ENCODE data around the gene PPP1R9A. TPM values are rescaled to one million over a fixed set of nuclear protein-coding genes. Genes with fewer than 3 reads are reported as not detected.

PPP1R9A gene
- total RNA-seq, 2 donors from 2014 or later: 23.3 to 23.4 TPM

GRCh38 chr7:94933256-94933990 lies 26.0 kb downstream of the PPP1R9A start:
- peak overlapping the region in 1 of 2 donors; percentile 48 for H3K27ac ChIP-seq

GRCh38 chr7:94939395-94939794 lies 32.0 kb downstream of the PPP1R9A start:
- no peak for TF ChIP-seq CTCF (IDR thresholded peaks at IDR 0.05)
- Histone ChIP-seq H3K9me3 (no peaks in the 10 kb centered on the region), H3K4me3 (no peak overlapping the region), H3K27ac (no peak overlapping the region), H3K27me3 (no peaks in the 10 kb centered on the region), H3K4me1 (no peaks in the 10 kb centered on the region), H3K36me3 (no peaks in the 10 kb centered on the region)
- no peak for DNase-seq (ENCODE audit: low spot score)

More at GRCh38 chr7:94933256-94933990, 26.0 kb downstream of the PPP1R9A start:
- TF ChIP-seq CTCF (IDR thresholded peaks at IDR 0.05): no peak
- Histone ChIP-seq H3K4me3 (no peak overlapping the region), H3K36me3 (no peaks in the 10 kb centered on the region), H3K9me3 (no peaks in the 10 kb centered on the region), H3K4me1 (peaks cover 0 to 8% of the 10 kb centered on the region in 2 donors), H3K27me3 (no peaks in the 10 kb centered on the region)
- no peak for DNase-seq (ENCODE audit: low spot score)

GRCh38 chr7:94940241-94940640 lies 32.8 kb downstream of the PPP1R9A start:
- H3K27me3 ChIP-seq: no peaks in the 10 kb centered on the region
- DNase-seq (ENCODE audit: low spot score): no peak
- no peak overlapping the region for H3K4me3 ChIP-seq
- no peaks in the 10 kb centered on the region for H3K4me1 ChIP-seq
- TF ChIP-seq CTCF (IDR thresholded peaks at IDR 0.05): no peak
- H3K36me3 ChIP-seq: no peaks in the 10 kb centered on the region
- no peak overlapping the region for H3K27ac ChIP-seq
- no peaks in the 10 kb centered on the region for H3K9me3 ChIP-seq

GRCh38 chr7:94941844-94942632 lies 34.6 kb downstream of the PPP1R9A start:
- no peak for DNase-seq (ENCODE audit: low spot score)
- H3K4me3 ChIP-seq: no peak overlapping the region

GRCh38 chr7:94943134-94943533 lies 35.7 kb downstream of the PPP1R9A start:
- Histone ChIP-seq H3K27ac (no peak overlapping the region), H3K4me3 (no peak overlapping the region), H3K36me3 (no peaks in the 10 kb centered on the region), H3K27me3 (no peaks in the 10 kb centered on the region), H3K9me3 (no peaks in the 10 kb centered on the region), H3K4me1 (no peaks in the 10 kb centered on the region)
- TF ChIP-seq CTCF (IDR thresholded peaks at IDR 0.05): no peak
- DNase-seq (ENCODE audit: low spot score): no peak

More at GRCh38 chr7:94941844-94942632, 34.6 kb downstream of the PPP1R9A start:
- H3K9me3 ChIP-seq: no peaks in the 10 kb centered on the region
- no peak for TF ChIP-seq CTCF (IDR thresholded peaks at IDR 0.05)
- no peaks in the 10 kb centered on the region for H3K36me3 ChIP-seq
- H3K27me3 ChIP-seq: no peaks in the 10 kb centered on the region
- no peak overlapping the region for H3K27ac ChIP-seq
- no peaks in the 10 kb centered on the region for H3K4me1 ChIP-seq

All from right atrium auricular region (tissue), 2 donors.